Osteoblast (primary cell): ENCODE results near the gene RBM10. TPM values are rescaled to one million over a fixed set of nuclear protein-coding genes. Genes with fewer than 3 reads are reported as not detected.
"Not testable (repeated sequence)": the region's sequence is repeated elsewhere in the genome, so short reads cannot be mapped to it uniquely, and the experiment has no call there.

ENCODE experiments used
- DNase-seq: peaks from one replicate; pipeline ENCODE4 v3.0.0; 2011; ENCODE audit warnings: low spot score, mixed read lengths; ENCODE audit not compliant: insufficient read length; ENCODE audit errors: missing footprints
- H2AFZ ChIP-seq: 2 replicates; pipeline ENCODE4 v1.6.0; 2011; ENCODE audit warnings: mild to moderate bottlenecking, low read length
- H3K27ac ChIP-seq: 2 replicates; pipeline ENCODE4 v1.5.1; 2011; ENCODE audit warnings: mild to moderate bottlenecking, low read depth, low read length, moderate library complexity
- H3K27me3 ChIP-seq: 2 replicates; pipeline ENCODE4 v1.6.0; 2012; ENCODE audit warnings: mild to moderate bottlenecking, control low read depth, inconsistent platforms, low read length, moderate library complexity; ENCODE audit not compliant: insufficient read depth
- H3K36me3 ChIP-seq: 2 replicates; pipeline ENCODE4 v1.5.1; 2011; ENCODE audit warnings: mild to moderate bottlenecking, low read length, control low read depth, moderate library complexity; ENCODE audit not compliant: insufficient read depth
- H3K4me1 ChIP-seq: 2 replicates; pipeline ENCODE4 v1.5.1; 2011; ENCODE audit warnings: mild to moderate bottlenecking, low read length, control low read depth, moderate library complexity; ENCODE audit not compliant: insufficient read depth
- H3K4me2 ChIP-seq: 2 replicates; pipeline ENCODE4 v1.6.0; 2011; ENCODE audit warnings: mild to moderate bottlenecking, low read length; ENCODE audit not compliant: insufficient read depth
- H3K4me3 ChIP-seq: fragments of 200-600 bp; sonication (generic); 3 replicates; pipeline ENCODE4 v1.5.1; 2012; ENCODE audit warnings: mild to moderate bottlenecking, low read length, inconsistent platforms; ENCODE audit not compliant: insufficient read depth
- H3K79me2 ChIP-seq: 2 replicates; pipeline ENCODE4 v1.6.0; 2012; ENCODE audit warnings: mild to moderate bottlenecking, low read length, control low read depth, inconsistent platforms; ENCODE audit not compliant: insufficient read depth
- H3K9me3 ChIP-seq: 2 replicates; pipeline ENCODE4 v1.5.1; 2011; ENCODE audit warnings: low read depth, low read length, control low read depth
- H4K20me1 ChIP-seq: 2 replicates; pipeline ENCODE4 v1.6.0; 2012; ENCODE audit warnings: mild to moderate bottlenecking, low read length, control low read depth; ENCODE audit not compliant: insufficient read depth
- CTCF ChIP-seq: IDR thresholded peaks from 2 replicates; pipeline ENCODE4 v1.5.1; 2011; ENCODE audit warnings: mild to moderate bottlenecking, low read depth, low read length, moderate library complexity; ENCODE audit errors: extremely low read depth
- total RNA-seq: library from RNA; depleted of rRNA; stranded (reverse); fragments of >200 nt; gene quantifications from 2 replicates; pipeline ENCODE4 v1.2.3, GENCODE V29; 2012

Gene RBM10
- total RNA-seq, 1 donor, result 32.9 TPM

GRCh38 chrX:47112316-47112954 is 32.6 kb upstream of the RBM10 start:
- Histone ChIP-seq H3K36me3 (no peaks in the 10 kb centered on the region), H3K27ac (no peak overlapping the region), H3K79me2 (no peaks in the 10 kb centered on the region), H4K20me1 (no peaks in the 10 kb centered on the region), H3K27me3 (peaks cover 3% of the 10 kb centered on the region), H3K9me3 (no peaks in the 10 kb centered on the region), H3K4me3 (no peak overlapping the region), H3K4me1 (no peaks in the 10 kb centered on the region), H2AFZ (peak overlapping the region; percentile 51), H3K4me2 (peak overlapping the region; percentile 24)
- DNase-seq, result no peak
- no peak for TF ChIP-seq CTCF

- not testable (repeated sequence) for H3K4me3 ChIP-seq, H3K36me3 ChIP-seq, H2AFZ ChIP-seq, H3K4me2 ChIP-seq, H3K79me2 ChIP-seq, H3K27me3 ChIP-seq, H3K27ac ChIP-seq, H4K20me1 ChIP-seq, H3K9me3 ChIP-seq, DNase-seq, H3K4me1 ChIP-seq
These were observed 28.4 kb upstream of the RBM10 start for GRCh38 chrX:47116551-47117110.

GRCh38 chrX:47124466-47124865 is 20.6 kb upstream of the RBM10 start:
- not testable (repeated sequence) for H3K9me3 ChIP-seq, H3K4me2 ChIP-seq, H3K4me1 ChIP-seq, H2AFZ ChIP-seq, H3K27me3 ChIP-seq, H4K20me1 ChIP-seq, H3K79me2 ChIP-seq, DNase-seq, H3K36me3 ChIP-seq, H3K4me3 ChIP-seq, H3K27ac ChIP-seq

- Histone ChIP-seq H3K79me2 (no peaks in the 10 kb centered on the region), H4K20me1 (no peaks in the 10 kb centered on the region), H3K4me1 (no peaks in the 10 kb centered on the region), H3K4me2 (peak overlapping the region; percentile 78), H3K27me3 (no peaks in the 10 kb centered on the region), H3K36me3 (no peaks in the 10 kb centered on the region), H2AFZ (peak overlapping the region; percentile 94), H3K9me3 (no peaks in the 10 kb centered on the region), H3K27ac (peak overlapping the region; percentile 68), H3K4me3 (peak overlapping the region; percentile 85)
- peak; percentile 93 for DNase-seq
- no peak for TF ChIP-seq CTCF
These were observed 15.7 kb upstream of the RBM10 start for GRCh38 chrX:47129157-47129898.
